ENCODE results near the gene TRAF7.
"Not testable (repeated sequence)": the region's sequence is repeated elsewhere in the genome, so short reads cannot be mapped to it uniquely, and the experiment has no call there.

The TRAF7 gene

GRCh38 chr16:2199621-2200139 lies 44.1 kb downstream of the TRAF7 start:
- DNase-seq (ENCODE audit: low spot score): no peak

GRCh38 chr16:2200313-2200712 lies 44.7 kb downstream of the TRAF7 start:
- no peak for DNase-seq (ENCODE audit: low spot score)

GRCh38 chr16:2203119-2203688 lies 47.6 kb downstream of the TRAF7 start:
- DNase-seq (ENCODE audit: low spot score): not testable (repeated sequence)

- no peak for DNase-seq (ENCODE audit: low spot score)
These were observed 49.0 kb downstream of the TRAF7 start for GRCh38 chr16:2204416-2205103.

GRCh38 chr16:2205104-2205966 lies 49.8 kb downstream of the TRAF7 start, which contains the start of gene MLST8:
TSS of gene MLST8 (plus strand) at chr16:2205454. CDS start at chr16:2206086, 632 bp downstream.
- DNase-seq (ENCODE audit: low spot score): peak; percentile 93

- DNase-seq (ENCODE audit: low spot score): no peak
These were observed 50.4 kb downstream of the TRAF7 start for GRCh38 chr16:2205967-2206313.

- DNase-seq (ENCODE audit: low spot score): no peak
These were observed 50.8 kb downstream of the TRAF7 start for GRCh38 chr16:2206420-2206779.

- no peak for DNase-seq (ENCODE audit: low spot score)
These were observed 51.3 kb downstream of the TRAF7 start for GRCh38 chr16:2206780-2207433.

- no peak for DNase-seq (ENCODE audit: low spot score)
These were observed 52.3 kb downstream of the TRAF7 start for GRCh38 chr16:2207872-2208271.

GRCh38 chr16:2208308-2208707 lies 52.7 kb downstream of the TRAF7 start:
- no peak for DNase-seq (ENCODE audit: low spot score)

GRCh38 chr16:2208772-2209171 lies 53.2 kb downstream of the TRAF7 start:
- DNase-seq (ENCODE audit: low spot score): no peak

GRCh38 chr16:2209258-2210008 lies 53.9 kb downstream of the TRAF7 start:
- no peak for DNase-seq (ENCODE audit: low spot score)

- no peak for DNase-seq (ENCODE audit: low spot score)
These were observed 54.4 kb downstream of the TRAF7 start for GRCh38 chr16:2210009-2210332.

- no peak for DNase-seq (ENCODE audit: low spot score)
These were observed 55.1 kb downstream of the TRAF7 start, which contains the start of gene BRICD5 for GRCh38 chr16:2210386-2211365. TSS of gene BRICD5 (minus strand) at chr16:2210863. CDS start at chr16:2210833, 30 bp downstream.

- no peak for DNase-seq (ENCODE audit: low spot score)
These were observed 56.4 kb downstream of the TRAF7 start for GRCh38 chr16:2211923-2212347.

- DNase-seq (ENCODE audit: low spot score): no peak
These were observed 57.1 kb downstream of the TRAF7 start for GRCh38 chr16:2212362-2213324.

- DNase-seq (ENCODE audit: low spot score): no peak
These were observed 58.5 kb downstream of the TRAF7 start for GRCh38 chr16:2213817-2214718.

GRCh38 chr16:2214719-2214968 lies 59.1 kb downstream of the TRAF7 start, which contains the start of gene PGP:
TSS of gene PGP (minus strand) at chr16:2214840. CDS start at chr16:2214777, 63 bp downstream.
- no peak for DNase-seq (ENCODE audit: low spot score)

Measured in ecto neural progenitor cell (in vitro differentiated cells).